ENCODE data around the gene ZCWPW1. TPM values are rescaled to one million over a fixed set of nuclear protein-coding genes. Genes with fewer than 3 reads are reported as not detected.
"Not testable (repeated sequence)": the region's sequence is repeated elsewhere in the genome, so short reads cannot be mapped to it uniquely, and the experiment has no call there.

Gene ZCWPW1
- total and polyA plus RNA-seq, 7 donors: 3.5 to 13.2 (median 5.5) TPM

DNA sequence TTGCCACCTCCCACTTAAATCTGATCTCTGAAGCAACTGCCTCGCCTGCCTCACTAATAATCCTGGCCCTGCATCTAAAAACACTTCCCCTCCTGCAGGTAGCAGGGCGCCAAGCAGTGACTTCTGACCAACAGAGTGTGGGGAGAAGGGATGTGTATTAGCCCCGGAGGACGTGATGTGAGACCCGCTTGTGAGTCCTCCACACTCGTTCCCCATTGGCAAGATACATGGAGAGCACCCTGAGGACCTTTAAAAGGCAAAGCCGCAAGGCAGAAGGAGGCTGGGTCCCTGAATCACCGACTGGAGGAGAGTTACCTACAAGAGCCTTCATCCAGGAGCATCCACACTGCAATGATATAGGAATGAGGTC is 61.3 kb downstream of the ZCWPW1 start:
- DNase-seq (peak in 1 of 2 donors; percentile 35), ATAC-seq (no peak)
- peaks cover 0 to 51% of the 10 kb centered on the region in 2 donors for H3K36me3 ChIP-seq (ENCODE audit: insufficient read depth in 1 of 2, low read depth in 1 of 2)
- H3K4me3 ChIP-seq: no peak overlapping the region
- intact Hi-C loops (cut with DNase I): no loop called here
- TF ChIP-seq, protein P1, sequence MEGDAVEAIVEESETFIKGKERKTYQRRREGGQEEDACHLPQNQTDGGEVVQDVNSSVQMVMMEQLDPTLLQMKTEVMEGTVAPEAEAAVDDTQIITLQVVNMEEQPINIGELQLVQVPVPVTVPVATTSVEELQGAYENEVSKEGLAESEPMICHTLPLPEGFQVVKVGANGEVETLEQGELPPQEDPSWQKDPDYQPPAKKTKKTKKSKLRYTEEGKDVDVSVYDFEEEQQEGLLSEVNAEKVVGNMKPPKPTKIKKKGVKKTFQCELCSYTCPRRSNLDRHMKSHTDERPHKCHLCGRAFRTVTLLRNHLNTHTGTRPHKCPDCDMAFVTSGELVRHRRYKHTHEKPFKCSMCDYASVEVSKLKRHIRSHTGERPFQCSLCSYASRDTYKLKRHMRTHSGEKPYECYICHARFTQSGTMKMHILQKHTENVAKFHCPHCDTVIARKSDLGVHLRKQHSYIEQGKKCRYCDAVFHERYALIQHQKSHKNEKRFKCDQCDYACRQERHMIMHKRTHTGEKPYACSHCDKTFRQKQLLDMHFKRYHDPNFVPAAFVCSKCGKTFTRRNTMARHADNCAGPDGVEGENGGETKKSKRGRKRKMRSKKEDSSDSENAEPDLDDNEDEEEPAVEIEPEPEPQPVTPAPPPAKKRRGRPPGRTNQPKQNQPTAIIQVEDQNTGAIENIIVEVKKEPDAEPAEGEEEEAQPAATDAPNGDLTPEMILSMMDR (IDR thresholded peaks at IDR 0.05): no peak
- no peaks in the 10 kb centered on the region for H3K4me1 ChIP-seq
- H3K27ac ChIP-seq: no peak overlapping the region
- no peaks in the 10 kb centered on the region for H3K27me3 ChIP-seq (ENCODE audit: insufficient read depth in 3 of 3, low read length in 2 of 3)
- H3K9me3 ChIP-seq: no peaks in the 10 kb centered on the region
- WGBS, 3 donors: 92 to 94% (median 93%) methylated on average over 8 of the region's 8 CpGs

DNA sequence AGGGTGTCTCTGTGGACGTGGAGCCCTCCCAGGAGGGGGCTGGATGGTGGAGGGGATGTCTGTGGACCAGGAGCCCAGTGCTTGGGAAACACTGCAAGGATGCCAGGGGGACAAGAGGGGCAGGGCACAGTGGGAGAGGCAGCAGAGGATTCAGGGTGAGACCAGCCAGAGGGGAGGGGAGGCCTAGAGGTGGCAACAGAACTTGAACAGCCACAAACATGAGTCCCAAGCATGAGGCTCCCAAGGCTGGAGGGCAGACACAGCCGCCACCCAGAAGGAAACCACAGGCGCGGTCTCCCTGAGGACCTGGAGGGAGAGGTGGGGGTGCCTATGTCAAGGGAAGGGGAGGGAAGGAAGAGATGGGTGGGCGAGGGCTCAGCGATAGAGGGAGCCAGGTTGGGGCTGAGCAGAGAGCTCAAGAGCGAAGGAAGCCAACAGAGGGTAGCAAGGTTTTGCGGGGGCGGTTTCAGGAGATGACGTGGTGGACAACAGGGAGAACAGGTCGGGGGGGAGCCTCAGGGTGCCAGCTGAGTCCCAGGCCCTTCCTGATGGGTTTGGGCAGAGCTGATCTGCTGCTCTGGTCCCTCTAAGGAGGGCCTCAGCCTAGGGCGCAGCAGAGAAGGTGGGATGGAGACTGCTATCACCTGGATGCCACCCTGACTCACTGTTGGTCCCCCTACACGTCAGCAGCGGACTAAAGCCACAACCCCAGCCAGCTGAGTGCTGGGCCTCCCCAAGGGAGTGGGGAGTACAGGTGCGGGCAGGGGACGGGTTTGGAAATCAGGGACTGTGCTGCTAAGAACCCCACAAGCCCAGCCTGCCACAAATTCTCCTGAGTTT is 61.9 kb downstream of the ZCWPW1 start:
- WGBS, 3 donors: 90 to 94% (median 91%) methylated on average over 16 of the region's 16 CpGs
- H3K27ac ChIP-seq: no peak overlapping the region
- ATAC-seq: peak in 1 of 4 donors; percentile 5
- H3K9me3 ChIP-seq: no peaks in the 10 kb centered on the region
- intact Hi-C loops (cut with DNase I): no loop called here
- no peaks in the 10 kb centered on the region for H3K4me1 ChIP-seq
- TF ChIP-seq, protein P1 (IDR thresholded peaks at IDR 0.05): no peak
- H3K4me3 ChIP-seq: no peak overlapping the region
- peaks cover 0 to 57% of the 10 kb centered on the region in 2 donors for H3K36me3 ChIP-seq (ENCODE audit: insufficient read depth in 1 of 2, low read depth in 1 of 2)
- peak in 1 of 2 donors; percentile 34 for DNase-seq
- H3K27me3 ChIP-seq (ENCODE audit: insufficient read depth in 3 of 3, low read length in 2 of 3): no peaks in the 10 kb centered on the region

DNA sequence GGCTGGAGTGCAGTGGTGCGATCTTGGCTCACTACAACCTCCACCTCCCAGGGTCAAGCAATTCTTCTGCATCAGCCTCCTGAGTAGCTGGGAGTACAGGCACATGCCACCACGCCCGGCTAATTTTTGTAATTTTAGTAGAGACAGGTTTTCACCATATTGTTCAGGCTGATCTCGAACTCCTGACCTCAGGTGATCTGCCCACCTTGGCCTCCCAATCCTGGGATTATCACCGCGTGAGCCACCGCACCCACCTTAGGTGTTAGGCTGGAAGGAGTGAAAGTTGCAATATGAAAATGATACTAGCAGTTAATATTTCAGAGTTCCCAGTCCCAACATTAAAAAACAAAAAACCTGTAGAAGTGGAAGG is 62.5 kb downstream of the ZCWPW1 start:
- intact Hi-C loops (cut with DNase I); H3K27ac ChIP-seq; H3K9me3 ChIP-seq; H3K4me3 ChIP-seq; H3K27me3 ChIP-seq (ENCODE audit: insufficient read depth in 3 of 3, low read length in 2 of 3); ATAC-seq; H3K4me1 ChIP-seq: not testable (repeated sequence)
- WGBS, 3 donors: 95 to 98% (median 96%) methylated on average over 7 of the region's 7 CpGs
- H3K36me3 ChIP-seq (ENCODE audit: insufficient read depth in 1 of 2, low read depth in 1 of 2): peaks cover 3 to 64% of the 10 kb centered on the region in 2 donors
- DNase-seq: peak in 1 of 2 donors; percentile 23

DNA sequence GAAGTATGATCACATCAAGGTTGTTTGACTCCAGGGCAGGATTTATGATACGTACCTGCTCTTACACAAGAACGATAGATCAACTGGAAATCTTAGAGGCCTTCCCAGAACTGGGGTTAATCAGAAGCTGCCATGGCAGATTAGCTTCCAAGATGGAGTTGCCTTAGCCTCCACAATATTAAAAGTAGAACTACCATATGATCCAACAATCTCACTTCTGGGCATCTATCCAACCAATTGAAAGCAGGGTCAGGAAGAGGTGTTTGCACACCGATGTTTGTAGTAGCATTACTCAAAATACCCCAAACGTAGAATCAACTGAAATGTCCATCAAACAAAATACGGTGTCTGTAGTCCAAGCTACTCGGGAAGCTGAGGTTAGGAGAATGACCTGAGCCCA is 64.0 kb downstream of the ZCWPW1 start:
- no peaks in the 10 kb centered on the region for H3K9me3 ChIP-seq
- no peak overlapping the region for H3K27ac ChIP-seq
- intact Hi-C loops (cut with DNase I): no loop called here
- peaks cover 3 to 77% of the 10 kb centered on the region in 2 donors for H3K36me3 ChIP-seq (ENCODE audit: insufficient read depth in 1 of 2, low read depth in 1 of 2)
- DNase-seq: no peak
- 75 to 92% (median 84%) methylated on average over 6 of the region's 6 CpGs for WGBS, 3 donors
- TF ChIP-seq, protein P1 (IDR thresholded peaks at IDR 0.05): no peak
- no peak for ATAC-seq
- H3K4me1 ChIP-seq: no peaks in the 10 kb centered on the region
- H3K27me3 ChIP-seq (ENCODE audit: insufficient read depth in 3 of 3, low read length in 2 of 3): no peaks in the 10 kb centered on the region
- H3K4me3 ChIP-seq: no peak overlapping the region

DNA sequence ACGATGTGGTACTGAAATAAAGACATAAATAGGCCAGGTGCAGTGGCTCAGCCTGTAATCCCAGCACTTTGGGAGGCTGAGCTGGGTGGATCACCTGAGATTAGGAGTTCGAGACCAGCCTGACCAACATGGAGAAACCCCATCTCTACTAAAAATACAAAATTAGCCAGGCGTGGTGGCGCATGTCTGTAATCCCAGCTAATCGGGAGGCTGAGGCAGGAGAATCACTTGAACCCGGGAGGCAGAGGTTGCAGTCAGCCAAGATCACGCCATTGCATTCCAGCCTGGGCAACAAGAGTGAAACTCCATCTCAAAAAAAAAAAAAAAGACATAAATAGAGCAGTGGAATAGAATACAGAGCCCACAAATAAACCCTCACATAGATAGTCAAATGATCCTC is 64.7 kb downstream of the ZCWPW1 start:
- H3K9me3 ChIP-seq; intact Hi-C loops (cut with DNase I); DNase-seq; H3K27ac ChIP-seq; ATAC-seq; H3K4me3 ChIP-seq; H3K4me1 ChIP-seq; H3K27me3 ChIP-seq (ENCODE audit: insufficient read depth in 3 of 3, low read length in 2 of 3): not testable (repeated sequence)
- 64 to 78% (median 65%) methylated on average over 7 of the region's 7 CpGs for WGBS, 3 donors
- peaks cover 3 to 77% of the 10 kb centered on the region in 2 donors for H3K36me3 ChIP-seq (ENCODE audit: insufficient read depth in 1 of 2, low read depth in 1 of 2)
